22Rv1 (cell line): ENCODE results near the gene MOB2.

Experiments used
- CTCF ChIP-seq: fragments of 450-650 bp; IDR thresholded peaks from 2 replicates; pipeline ENCODE4 v1.5.1; 2017; ENCODE audit warnings: mild to moderate bottlenecking
- ZFX ChIP-seq: fragments of 450-650 bp; IDR thresholded peaks from 2 replicates; pipeline ENCODE4 v1.6.1; 2017; ENCODE audit warnings: antibody characterized with exemption, borderline replicate concordance

GRCh38 chr11:1455032-1455762 lies 31.4 kb downstream of the MOB2 start:
- TF ChIP-seq CTCF, result no peak
- TF ChIP-seq ZFX, result no peak
